Measurements from ENCODE around the gene NPHP4. TPM values are rescaled to one million over a fixed set of nuclear protein-coding genes. Genes with fewer than 3 reads are reported as not detected.
A peak's percentile ranks its signal among the peaks of the same experiment; 100 is the strongest.
"Not testable (repeated sequence)": the region's sequence is repeated elsewhere in the genome, so short reads cannot be mapped to it uniquely, and the experiment has no call there.

NPHP4 gene
- total and polyA plus RNA-seq, 9 donors: 1.9 to 6.4 (median 4.2) TPM

- H3K27me3 ChIP-seq (ENCODE audit: control insufficient read depth, insufficient read depth, low read length): no peaks in the 10 kb centered on the region
- no peak overlapping the region for H3K4me3 ChIP-seq (ENCODE audit: low read length)
- no peaks in the 10 kb centered on the region for H3K4me1 ChIP-seq (ENCODE audit: control insufficient read depth, insufficient read depth, low read length)
- 92% methylated on average over 17 of the region's 20 CpGs for WGBS (ENCODE audit: insufficient coverage)
- no peak overlapping the region for H3K27ac ChIP-seq (ENCODE audit: low read length)
- H3K9me3 ChIP-seq (replicated peaks; ENCODE audit: control insufficient read depth, low read depth, low read length): no peaks in the 10 kb centered on the region
- H3K36me3 ChIP-seq (ENCODE audit: control insufficient read depth, insufficient read depth, low read length): no peaks in the 10 kb centered on the region
- DNase-seq: no peak
Observed at GRCh38 chr1:5855196-5855897, 136.9 kb downstream of the NPHP4 start.

- DNase-seq: no peak
- no peaks in the 10 kb centered on the region for H3K9me3 ChIP-seq (replicated peaks; ENCODE audit: control insufficient read depth, low read depth, low read length)
- H3K4me1 ChIP-seq (ENCODE audit: control insufficient read depth, insufficient read depth, low read length): no peaks in the 10 kb centered on the region
- no peak overlapping the region for H3K4me3 ChIP-seq (ENCODE audit: low read length)
- WGBS (ENCODE audit: insufficient coverage): 86% methylated on average over 3 of the region's 3 CpGs
- no peak overlapping the region for H3K27ac ChIP-seq (ENCODE audit: low read length)
- H3K27me3 ChIP-seq (ENCODE audit: control insufficient read depth, insufficient read depth, low read length): no peaks in the 10 kb centered on the region
- no peaks in the 10 kb centered on the region for H3K36me3 ChIP-seq (ENCODE audit: control insufficient read depth, insufficient read depth, low read length)
Observed at GRCh38 chr1:5854754-5855153, 137.5 kb downstream of the NPHP4 start.

GRCh38 chr1:5853858-5854257, 138.4 kb downstream of the NPHP4 start:
- 56% methylated on average over 1 of the region's 5 CpGs for WGBS (ENCODE audit: insufficient coverage)
- not testable (repeated sequence) for H3K4me1 ChIP-seq (ENCODE audit: control insufficient read depth, insufficient read depth, low read length); H3K4me3 ChIP-seq (ENCODE audit: low read length); H3K36me3 ChIP-seq (ENCODE audit: control insufficient read depth, insufficient read depth, low read length); H3K27ac ChIP-seq (ENCODE audit: low read length); DNase-seq; H3K9me3 ChIP-seq (replicated peaks; ENCODE audit: control insufficient read depth, low read depth, low read length); H3K27me3 ChIP-seq (ENCODE audit: control insufficient read depth, insufficient read depth, low read length)

- Histone ChIP-seq H3K27me3 (ENCODE audit: control insufficient read depth, insufficient read depth, low read length) (peaks cover 4% of the 10 kb centered on the region), H3K36me3 (ENCODE audit: control insufficient read depth, insufficient read depth, low read length) (no peaks in the 10 kb centered on the region), H3K4me1 (ENCODE audit: control insufficient read depth, insufficient read depth, low read length) (no peaks in the 10 kb centered on the region), H3K4me3 (ENCODE audit: low read length) (no peak overlapping the region), H3K27ac (ENCODE audit: low read length) (no peak overlapping the region), H3K9me3 (replicated peaks; ENCODE audit: control insufficient read depth, low read depth, low read length) (no peaks in the 10 kb centered on the region)
- 73% methylated on average over 7 of the region's 8 CpGs for WGBS (ENCODE audit: insufficient coverage)
- no peak for DNase-seq
Observed at GRCh38 chr1:5850503-5850902, 141.7 kb downstream of the NPHP4 start.

GRCh38 chr1:5849550-5849949, 142.7 kb downstream of the NPHP4 start:
- H3K36me3 ChIP-seq (ENCODE audit: control insufficient read depth, insufficient read depth, low read length): no peaks in the 10 kb centered on the region
- no peaks in the 10 kb centered on the region for H3K9me3 ChIP-seq (replicated peaks; ENCODE audit: control insufficient read depth, low read depth, low read length)
- no peak for DNase-seq
- WGBS (ENCODE audit: insufficient coverage): 67% methylated on average over 3 of the region's 4 CpGs
- peaks cover 4% of the 10 kb centered on the region for H3K27me3 ChIP-seq (ENCODE audit: control insufficient read depth, insufficient read depth, low read length)
- no peak overlapping the region for H3K27ac ChIP-seq (ENCODE audit: low read length)
- H3K4me3 ChIP-seq (ENCODE audit: low read length): no peak overlapping the region
- H3K4me1 ChIP-seq (ENCODE audit: control insufficient read depth, insufficient read depth, low read length): no peaks in the 10 kb centered on the region

GRCh38 chr1:5847013-5847659, 145.1 kb downstream of the NPHP4 start:
- no peaks in the 10 kb centered on the region for H3K36me3 ChIP-seq (ENCODE audit: control insufficient read depth, insufficient read depth, low read length)
- H3K4me1 ChIP-seq (ENCODE audit: control insufficient read depth, insufficient read depth, low read length): no peaks in the 10 kb centered on the region
- H3K4me3 ChIP-seq (ENCODE audit: low read length): no peak overlapping the region
- H3K9me3 ChIP-seq (replicated peaks; ENCODE audit: control insufficient read depth, low read depth, low read length): no peaks in the 10 kb centered on the region
- peaks cover 4% of the 10 kb centered on the region for H3K27me3 ChIP-seq (ENCODE audit: control insufficient read depth, insufficient read depth, low read length)
- H3K27ac ChIP-seq (ENCODE audit: low read length): no peak overlapping the region
- 28% methylated on average over 25 of the region's 27 CpGs for WGBS (ENCODE audit: insufficient coverage)
- DNase-seq: peak; percentile 48

GRCh38 chr1:5845376-5845775, 146.8 kb downstream of the NPHP4 start:
- Histone ChIP-seq H3K9me3 (replicated peaks; ENCODE audit: control insufficient read depth, low read depth, low read length) (no peaks in the 10 kb centered on the region), H3K4me3 (ENCODE audit: low read length) (no peak overlapping the region), H3K4me1 (ENCODE audit: control insufficient read depth, insufficient read depth, low read length) (no peaks in the 10 kb centered on the region), H3K36me3 (ENCODE audit: control insufficient read depth, insufficient read depth, low read length) (no peaks in the 10 kb centered on the region), H3K27ac (ENCODE audit: low read length) (no peak overlapping the region), H3K27me3 (ENCODE audit: control insufficient read depth, insufficient read depth, low read length) (peaks cover 4% of the 10 kb centered on the region)
- no peak for DNase-seq
- WGBS (ENCODE audit: insufficient coverage): 41% methylated on average over 3 of the region's 5 CpGs

- Histone ChIP-seq H3K4me3 (ENCODE audit: low read length) (no peak overlapping the region), H3K36me3 (ENCODE audit: control insufficient read depth, insufficient read depth, low read length) (no peaks in the 10 kb centered on the region), H3K27ac (ENCODE audit: low read length) (no peak overlapping the region), H3K4me1 (ENCODE audit: control insufficient read depth, insufficient read depth, low read length) (no peaks in the 10 kb centered on the region), H3K27me3 (ENCODE audit: control insufficient read depth, insufficient read depth, low read length) (peaks cover 4% of the 10 kb centered on the region), H3K9me3 (replicated peaks; ENCODE audit: control insufficient read depth, low read depth, low read length) (no peaks in the 10 kb centered on the region)
- 77% methylated on average over 12 of the region's 14 CpGs for WGBS (ENCODE audit: insufficient coverage)
- no peak for DNase-seq
Observed at GRCh38 chr1:5844442-5844841, 147.8 kb downstream of the NPHP4 start.

GRCh38 chr1:5843521-5844096, 148.6 kb downstream of the NPHP4 start:
- Histone ChIP-seq H3K36me3 (ENCODE audit: control insufficient read depth, insufficient read depth, low read length) (no peaks in the 10 kb centered on the region), H3K9me3 (replicated peaks; ENCODE audit: control insufficient read depth, low read depth, low read length) (no peaks in the 10 kb centered on the region), H3K4me1 (ENCODE audit: control insufficient read depth, insufficient read depth, low read length) (no peaks in the 10 kb centered on the region), H3K4me3 (ENCODE audit: low read length) (no peak overlapping the region), H3K27me3 (ENCODE audit: control insufficient read depth, insufficient read depth, low read length) (peaks cover 6% of the 10 kb centered on the region), H3K27ac (ENCODE audit: low read length) (no peak overlapping the region)
- WGBS (ENCODE audit: insufficient coverage): 41% methylated on average over 4 of the region's 13 CpGs
- no peak for DNase-seq

- 74% methylated on average over 12 of the region's 13 CpGs for WGBS (ENCODE audit: insufficient coverage)
- peaks cover 6% of the 10 kb centered on the region for H3K27me3 ChIP-seq (ENCODE audit: control insufficient read depth, insufficient read depth, low read length)
- DNase-seq: no peak
Observed at GRCh38 chr1:5842679-5843078, 149.5 kb downstream of the NPHP4 start.

More at GRCh38 chr1:5842679-5843078, 149.5 kb downstream of the NPHP4 start:
- Histone ChIP-seq H3K4me3 (ENCODE audit: low read length) (no peak overlapping the region), H3K9me3 (replicated peaks; ENCODE audit: control insufficient read depth, low read depth, low read length) (no peaks in the 10 kb centered on the region), H3K36me3 (ENCODE audit: control insufficient read depth, insufficient read depth, low read length) (no peaks in the 10 kb centered on the region), H3K4me1 (ENCODE audit: control insufficient read depth, insufficient read depth, low read length) (no peaks in the 10 kb centered on the region), H3K27ac (ENCODE audit: low read length) (no peak overlapping the region)

Data from muscle of leg (tissue), 11 donors.